Spleen (tissue), 7 donors: ENCODE data around the gene AKIRIN2.

Experiments
- CTCF ChIP-seq, 11 experiments: fragments of 200-600 bp in 7 of 11; fragments of 450-650 bp in 4 of 11; sonication (generic) in 4 of 11; IDR thresholded peaks in 8 of 11; conservative IDR thresholded peaks in 3 of 11; 1 replicate in 7 of 11; 2 replicates in 4 of 11; pipeline versions ENCODE4 v1.4.0 to v1.8.0; 2016 to 2021; ENCODE audit warnings: antibody characterized with exemption in 11 of 11, inconsistent platforms in 4 of 11, mild to moderate bottlenecking in 1 of 11
- POLR2AphosphoS5 ChIP-seq, 3 donors: sonication (generic); formaldehyde crosslinking; IDR thresholded peaks; one replicate each; pipeline ENCODE4 v1.5.1; 2017; ENCODE audit warnings: antibody characterized with exemption in 3 of 3
- donor health status: DM: no; HTN: no; CAD: no; lungs with moderate emphysema.
- donor health status: DM: no; HTN: no; CAD: no.
- donor health status: DM: no; HTN: no; CAD: no.

GRCh38 chr6:87701344-87701675 is 723 bp downstream of the AKIRIN2 start:
- TF ChIP-seq CTCF (IDR thresholded peaks at IDR 0.05 in 8 of 11, conservative IDR thresholded peaks at IDR 0.05 in 3 of 11): no peak
- no peak for TF ChIP-seq POLR2AphosphoS5 (IDR thresholded peaks at IDR 0.05)
